GM19043 (cell line): ENCODE results near the gene NSD1.
"Not testable (repeated sequence)": the region's sequence is repeated elsewhere in the genome, so short reads cannot be mapped to it uniquely, and the experiment has no call there.

Source experiments
- ATAC-seq: cut with Tn5 transposase; IDR thresholded peaks from one replicate; pipeline ENCODE4 v1.9.1; 2021; ENCODE audit warnings: low read depth; ENCODE audit not compliant: unreplicated experiment

NSD1 gene

DNA sequence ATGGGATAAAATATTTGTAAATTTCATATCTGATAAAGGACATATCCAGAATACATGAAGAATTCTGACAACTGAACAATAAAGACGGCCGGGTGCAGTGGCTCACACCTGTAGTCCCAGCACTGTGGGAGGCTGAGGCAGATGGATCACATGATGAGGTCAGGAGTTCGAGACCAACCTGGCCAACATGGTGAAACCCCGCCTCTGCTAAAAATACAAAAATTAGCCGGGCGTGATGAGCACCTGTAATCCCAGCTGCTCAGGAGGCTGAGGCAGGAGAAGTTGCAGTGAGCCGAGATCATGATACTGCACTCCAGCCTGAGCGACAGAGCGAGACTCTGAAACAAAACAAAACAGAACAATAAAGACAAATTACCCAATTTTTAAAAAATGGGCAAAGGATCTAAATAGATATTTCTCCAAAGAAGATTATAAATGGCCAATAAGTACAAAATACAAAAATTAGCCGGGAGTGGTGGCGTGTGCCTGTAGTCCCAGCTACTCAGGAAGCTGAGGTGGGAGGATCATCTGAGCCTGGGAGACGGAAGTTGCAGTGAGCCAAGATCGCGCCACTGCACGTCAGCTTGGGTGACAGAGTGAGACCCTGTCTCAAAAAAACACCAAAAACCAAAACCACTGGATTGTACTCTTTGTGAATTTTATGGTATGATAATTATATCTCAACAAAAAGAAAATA is 9.6 kb upstream of the NSD1 start:
- ATAC-seq, result peak; percentile 56

DNA sequence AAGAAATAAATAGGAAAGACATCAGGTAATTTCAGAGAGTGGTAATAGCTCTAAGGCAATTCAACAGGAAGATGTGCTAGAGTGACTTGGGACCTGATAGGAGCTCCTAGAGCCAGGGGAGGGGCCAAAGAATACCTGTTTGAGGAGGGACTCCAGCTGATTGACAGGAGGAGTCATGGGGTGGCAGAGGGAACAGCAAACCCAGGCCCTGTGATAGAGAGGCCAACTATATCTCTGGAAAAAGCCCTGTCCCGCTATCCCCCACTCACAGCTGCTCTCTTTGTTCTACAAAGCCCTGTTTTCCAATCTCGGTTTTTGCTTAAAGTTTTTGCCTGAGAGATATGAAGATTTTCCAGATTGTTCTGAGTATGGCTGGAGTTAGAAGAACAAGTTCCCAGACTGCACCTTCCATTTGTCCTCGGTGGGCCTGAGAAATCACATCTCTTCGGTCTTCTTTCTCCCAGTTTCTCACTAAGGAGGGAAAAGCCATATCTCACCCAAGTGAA is 9.0 kb upstream of the NSD1 start:
- ATAC-seq, result peak; percentile 71

DNA sequence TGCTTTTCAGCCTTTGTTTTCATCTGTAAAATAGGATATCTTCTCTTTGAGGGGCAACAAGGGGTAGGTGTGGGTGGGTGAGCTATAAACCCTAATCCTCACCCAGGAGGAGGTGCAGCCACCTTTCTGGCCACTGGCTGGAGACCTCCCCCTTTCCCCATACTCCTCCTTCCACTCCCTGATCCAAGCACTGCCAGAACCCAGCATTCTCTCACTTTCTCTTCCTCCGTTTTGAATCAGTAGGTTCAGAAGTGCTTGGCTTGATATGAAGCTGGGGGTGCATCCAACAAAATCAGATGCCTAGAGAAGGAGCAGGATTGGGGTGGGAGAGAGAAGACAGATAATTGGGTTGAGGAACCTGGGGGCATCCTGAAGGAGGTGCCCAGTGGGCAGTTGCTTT is 6.8 kb upstream of the NSD1 start:
- no peak for ATAC-seq

DNA sequence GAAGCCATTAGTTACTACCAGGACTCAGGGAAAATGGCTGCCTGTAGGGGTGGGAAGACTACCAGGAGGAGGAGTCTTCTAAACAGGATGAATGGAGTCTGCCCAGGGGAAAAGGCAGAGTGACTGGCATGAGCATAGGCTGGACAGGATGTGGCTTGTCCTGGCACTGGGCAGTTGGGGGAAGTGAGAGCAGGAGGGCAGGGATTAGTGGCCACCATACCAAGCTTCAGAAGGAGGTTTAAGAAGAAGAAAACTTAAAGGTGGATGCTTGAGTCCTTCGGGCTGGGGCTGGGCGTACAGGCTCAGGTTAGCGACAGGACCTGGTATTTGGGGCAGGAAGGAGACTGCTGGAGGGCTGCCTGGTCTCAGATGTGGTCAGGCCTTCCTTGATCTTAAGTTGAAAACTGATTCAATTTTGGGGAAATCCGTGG is 5.0 kb upstream of the NSD1 start:
- no peak for ATAC-seq

DNA sequence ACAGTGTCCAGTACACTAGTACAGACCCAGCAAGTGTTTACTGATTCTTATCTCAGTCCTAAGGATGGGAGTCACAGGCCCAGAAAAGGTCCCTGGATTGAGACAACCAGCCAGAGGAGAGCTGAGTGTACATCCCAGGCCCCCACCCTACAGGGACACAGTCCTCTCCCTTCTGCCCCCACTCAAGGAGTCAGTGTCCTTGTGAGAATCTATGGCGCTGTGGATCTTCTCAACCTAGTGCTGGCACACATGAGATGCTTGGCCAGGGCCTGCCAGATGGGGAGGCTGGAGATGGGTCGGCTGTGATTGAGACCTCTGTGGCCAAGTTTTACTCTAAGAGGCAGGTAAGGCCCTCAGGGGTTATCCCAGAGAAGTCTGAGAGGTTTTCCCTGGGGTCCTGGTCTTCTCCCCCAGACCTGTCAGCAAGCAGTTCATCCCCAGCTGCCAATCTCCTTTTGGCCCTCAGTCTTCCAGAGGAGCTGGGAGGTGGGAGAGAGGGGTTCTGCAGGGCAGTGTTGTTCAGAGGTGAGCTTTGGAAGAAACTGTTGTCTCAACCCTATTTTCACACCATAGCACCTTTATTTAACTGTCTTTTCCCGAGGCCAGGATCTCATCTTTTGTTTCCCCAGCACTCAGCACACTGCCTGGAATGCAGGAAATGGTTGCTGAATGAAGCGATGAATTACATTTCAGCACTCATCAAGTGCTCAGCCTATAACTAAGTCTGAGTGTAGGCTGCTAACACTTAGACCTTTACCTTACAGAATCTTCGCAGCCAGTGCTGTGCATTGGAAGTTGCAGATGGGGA is 3.2 kb upstream of the NSD1 start:
- ATAC-seq, result no peak

DNA sequence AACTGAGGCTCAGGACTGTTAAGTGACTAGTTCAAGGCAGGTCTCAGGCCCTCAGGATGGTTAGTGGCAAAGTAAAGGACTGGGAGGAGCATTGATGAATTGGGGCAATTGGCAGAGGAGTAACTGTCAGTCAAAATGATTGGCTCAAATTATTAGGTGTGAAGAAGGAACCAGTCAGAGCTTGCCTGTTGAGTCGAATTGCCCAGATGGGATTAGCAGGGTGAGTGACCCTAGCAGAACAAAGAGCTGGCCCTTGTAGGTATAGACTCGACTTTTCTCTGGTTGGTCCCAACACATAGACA is 2.6 kb upstream of the NSD1 start:
- no peak for ATAC-seq

DNA sequence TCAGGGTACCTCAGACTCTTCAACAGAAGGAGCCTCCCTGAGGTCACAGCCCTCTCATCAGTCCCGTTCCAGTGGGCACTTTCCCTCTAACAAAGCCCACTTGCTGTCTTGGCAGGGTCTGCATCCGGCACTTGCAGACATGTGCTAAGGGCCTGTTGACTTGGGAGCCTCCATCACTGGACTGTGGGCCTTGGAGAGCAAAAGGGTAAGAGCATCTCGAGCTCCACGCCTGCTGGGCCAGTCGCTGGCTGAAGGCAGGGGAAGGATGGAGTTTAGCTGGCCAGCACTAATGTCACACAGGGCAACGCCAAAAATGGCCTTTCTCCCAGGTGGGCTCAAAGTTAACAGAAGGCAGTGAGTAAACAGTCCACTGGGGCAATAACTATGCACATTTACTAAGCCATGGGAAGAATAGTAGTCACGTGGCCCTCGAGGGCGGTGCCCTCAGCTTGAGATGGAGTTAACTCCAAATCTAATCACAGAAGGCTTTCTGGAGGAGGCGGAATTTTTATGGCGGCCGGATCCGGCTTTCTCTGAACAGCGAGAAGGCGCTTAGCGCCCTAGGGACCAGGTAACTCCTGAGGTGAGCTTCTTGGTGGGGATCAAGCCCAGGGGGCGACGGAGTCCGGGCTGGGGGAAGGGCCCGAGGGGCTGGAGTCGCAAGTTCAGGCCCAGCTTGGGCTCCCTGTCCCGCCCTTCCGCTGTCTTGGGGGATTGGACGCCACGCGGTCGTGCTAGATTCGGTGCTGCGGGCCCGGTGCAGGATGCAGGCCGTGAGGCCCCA is 2.0 kb upstream of the NSD1 start:
- no peak for ATAC-seq

DNA sequence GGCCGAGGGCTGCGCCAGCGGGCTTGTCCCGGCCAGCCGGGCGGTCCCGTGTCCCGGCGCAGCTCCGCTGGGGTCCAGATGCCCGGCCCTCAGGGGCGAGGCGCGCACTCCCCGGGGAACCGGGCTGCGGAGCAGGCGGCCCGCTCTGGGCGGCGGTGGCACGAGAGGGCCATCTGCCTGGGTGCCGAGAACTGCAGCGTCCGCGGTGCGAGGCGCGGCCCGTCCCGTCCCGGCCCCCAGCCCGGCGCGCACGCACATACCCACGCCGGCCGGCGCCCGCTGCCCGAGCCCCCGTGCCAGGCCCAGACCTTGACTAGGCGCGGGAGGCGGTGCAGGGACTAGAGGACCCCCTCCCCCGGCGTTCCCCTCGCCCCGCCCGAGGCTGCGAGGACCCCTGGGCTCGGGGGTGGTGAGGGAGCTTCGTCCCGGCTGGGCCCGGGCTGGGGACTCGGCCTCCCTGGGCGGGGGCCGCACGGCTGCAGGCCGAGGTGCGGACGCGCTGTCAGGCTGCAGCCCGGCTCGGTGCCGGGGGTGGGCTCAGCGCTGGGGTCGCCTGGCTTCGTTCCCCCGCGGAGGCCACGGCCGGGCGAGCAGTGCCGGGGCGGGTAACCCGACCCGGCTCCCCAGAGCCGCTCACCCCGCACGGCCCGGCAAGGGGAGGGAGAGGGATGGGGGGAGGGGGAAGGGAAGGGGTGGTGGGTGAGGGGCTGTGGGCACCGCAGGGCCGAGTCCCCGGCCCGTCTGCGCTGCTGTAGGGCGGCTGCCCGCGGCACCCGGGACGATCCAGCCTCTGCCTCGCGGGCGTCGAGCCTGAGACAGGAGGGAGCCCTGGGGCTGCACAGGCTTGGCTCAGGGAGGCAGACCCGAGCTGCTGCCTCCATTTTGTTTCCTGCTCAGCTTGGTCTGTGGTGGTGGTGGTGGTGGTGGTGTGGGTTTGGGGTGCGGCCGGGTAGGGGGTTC is 1.2 kb upstream of the NSD1 start:
- peak; percentile 2 for ATAC-seq

DNA sequence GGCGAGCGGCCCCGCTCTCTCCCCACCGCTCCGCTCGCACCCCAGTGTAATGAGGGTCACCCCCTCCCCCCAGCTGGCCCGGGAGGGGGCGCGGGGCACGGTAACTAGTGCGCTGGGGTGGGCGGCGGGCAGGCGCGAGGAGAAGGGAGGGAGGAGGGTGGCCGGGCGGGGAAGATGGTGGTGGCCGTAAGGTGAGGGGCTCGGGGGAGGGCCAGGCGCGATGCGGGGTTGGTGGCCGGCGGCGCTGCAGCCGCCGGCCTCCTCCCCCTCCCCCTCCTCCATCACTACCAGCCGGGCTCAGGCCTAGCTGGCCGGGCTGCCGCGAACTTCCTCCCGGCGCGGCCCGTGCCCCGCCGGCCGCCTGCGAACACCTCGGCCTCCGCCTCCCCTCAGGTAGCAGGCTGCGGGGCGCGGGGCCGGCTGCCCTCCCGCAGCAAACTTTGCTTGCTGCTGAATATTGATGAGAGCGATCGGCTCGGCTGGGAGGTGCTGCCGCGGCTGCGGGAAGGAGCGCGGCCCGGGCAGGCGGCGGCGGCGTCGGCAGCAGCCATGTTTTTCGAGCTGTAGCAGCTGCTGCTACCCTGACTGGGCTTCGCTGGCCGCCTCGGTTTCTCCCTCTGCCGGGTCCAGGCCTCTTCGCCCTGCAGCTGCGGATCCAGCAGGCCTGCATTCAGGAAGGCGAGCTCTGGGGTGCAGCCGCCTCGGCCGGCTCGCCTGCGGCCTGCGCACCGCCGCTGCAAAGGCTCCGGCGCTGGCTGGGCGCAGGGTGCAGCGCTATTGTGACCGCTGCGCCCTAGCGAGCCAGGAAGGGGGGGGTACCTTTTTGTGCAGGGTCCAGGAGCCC is 502 bp downstream of the NSD1 start:
- peak; percentile 36 for ATAC-seq

DNA sequence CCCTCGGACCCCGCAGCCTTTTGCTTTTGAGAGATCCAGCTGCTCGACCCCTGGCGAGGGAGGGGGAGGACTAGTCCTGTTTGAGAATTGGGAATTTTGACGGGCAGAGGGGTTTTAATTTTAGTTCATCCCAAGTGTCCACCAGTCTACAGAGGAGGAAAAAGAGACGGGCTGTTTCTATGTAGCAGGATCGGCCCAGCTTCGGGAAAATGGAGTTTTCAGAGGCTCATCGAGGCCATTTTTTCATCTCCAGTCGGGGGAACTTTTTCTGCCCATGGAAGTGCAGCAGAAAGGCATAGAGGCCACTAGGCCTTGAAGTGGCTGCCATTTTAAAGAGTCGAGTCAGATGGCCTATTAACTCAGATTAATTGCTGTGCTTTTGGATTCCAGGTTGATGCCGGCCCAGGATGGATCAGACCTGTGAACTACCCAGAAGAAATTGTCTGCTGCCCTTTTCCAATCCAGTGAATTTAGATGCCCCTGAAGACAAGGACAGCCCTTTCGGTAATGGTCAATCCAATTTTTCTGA is 1.2 kb downstream of the NSD1 start:
- ATAC-seq, result no peak

DNA sequence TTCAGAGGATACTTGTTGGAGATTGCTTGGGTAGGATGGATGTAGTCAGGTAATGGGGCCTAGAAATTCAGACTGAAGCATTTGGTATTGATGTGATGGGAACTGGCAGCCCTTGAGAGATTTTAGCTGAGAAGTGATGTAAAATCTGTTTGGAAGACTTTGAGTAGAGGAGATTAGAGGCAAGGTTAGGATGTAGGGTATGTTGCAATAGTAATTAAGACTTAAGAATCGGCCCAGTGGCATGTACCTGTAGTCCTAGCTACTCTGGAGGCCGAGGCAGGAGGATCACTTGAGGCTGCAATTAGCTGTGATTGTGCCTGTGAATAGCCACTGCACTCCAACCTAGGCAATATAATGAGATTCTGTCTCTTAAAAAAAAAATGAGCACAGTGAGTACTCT is 6.7 kb downstream of the NSD1 start:
- ATAC-seq, result no peak

DNA sequence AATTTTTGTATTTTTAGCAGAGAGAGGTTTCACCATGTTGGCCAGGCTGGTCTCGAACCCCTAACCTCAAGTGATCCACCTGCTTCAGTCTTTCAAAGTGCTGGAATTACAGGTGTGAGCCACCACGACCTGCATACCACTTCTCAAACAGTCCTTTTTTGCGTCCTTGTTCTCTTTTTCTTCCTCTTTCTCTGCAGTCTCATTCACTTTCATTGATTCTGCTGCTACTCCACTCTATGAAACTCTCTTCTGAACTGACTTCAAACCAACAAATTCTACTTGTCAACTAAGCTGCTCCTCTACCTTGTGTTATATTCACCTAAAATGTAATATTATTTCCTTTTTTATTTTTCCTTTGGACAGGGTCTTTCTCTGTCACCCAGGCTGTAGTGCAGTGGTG is 7.9 kb downstream of the NSD1 start:
- ATAC-seq, result no peak

DNA sequence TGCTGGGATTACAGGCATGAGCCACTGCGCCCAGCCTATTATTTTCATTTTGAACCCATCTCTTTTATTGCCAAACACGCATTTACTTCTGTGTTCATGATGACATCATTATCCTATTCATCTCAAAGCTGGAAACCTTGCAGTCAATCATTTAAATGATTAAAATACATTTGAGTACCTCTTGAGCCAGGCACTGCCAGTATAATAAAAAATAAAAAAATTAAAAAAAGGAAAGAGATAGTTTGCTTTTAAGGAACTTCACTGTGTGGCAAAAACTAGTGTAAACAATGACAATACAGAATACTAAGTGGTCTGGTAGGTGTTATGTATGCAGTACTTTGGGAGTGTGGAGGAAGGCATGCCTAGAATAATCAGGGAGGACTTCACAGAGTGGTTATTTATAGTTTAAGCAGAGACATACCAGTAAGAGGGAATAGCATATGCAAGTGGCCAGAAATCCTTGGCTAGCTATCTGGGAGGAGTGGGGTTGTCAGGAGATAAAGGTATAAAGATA is 8.6 kb downstream of the NSD1 start:
- no peak for ATAC-seq

DNA sequence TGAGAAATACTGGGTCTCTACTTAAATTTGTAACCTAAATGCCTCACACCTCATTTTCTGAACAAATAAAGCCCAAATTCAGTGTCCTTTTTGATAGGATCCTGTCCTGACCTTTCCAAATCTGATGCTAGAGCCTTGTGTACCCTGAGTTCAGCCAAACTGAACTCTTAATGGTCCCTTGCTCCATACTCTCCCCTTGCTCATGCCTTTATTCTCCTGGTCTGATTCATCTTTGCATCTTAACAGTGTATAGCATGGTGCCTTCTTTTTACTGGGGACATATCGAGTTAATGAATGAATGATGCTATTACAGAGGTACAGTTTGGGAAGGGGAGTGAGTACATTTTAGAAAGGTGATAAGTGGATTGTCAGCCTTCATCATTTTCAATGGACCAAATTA is 9.2 kb downstream of the NSD1 start:
- ATAC-seq, result no peak

DNA sequence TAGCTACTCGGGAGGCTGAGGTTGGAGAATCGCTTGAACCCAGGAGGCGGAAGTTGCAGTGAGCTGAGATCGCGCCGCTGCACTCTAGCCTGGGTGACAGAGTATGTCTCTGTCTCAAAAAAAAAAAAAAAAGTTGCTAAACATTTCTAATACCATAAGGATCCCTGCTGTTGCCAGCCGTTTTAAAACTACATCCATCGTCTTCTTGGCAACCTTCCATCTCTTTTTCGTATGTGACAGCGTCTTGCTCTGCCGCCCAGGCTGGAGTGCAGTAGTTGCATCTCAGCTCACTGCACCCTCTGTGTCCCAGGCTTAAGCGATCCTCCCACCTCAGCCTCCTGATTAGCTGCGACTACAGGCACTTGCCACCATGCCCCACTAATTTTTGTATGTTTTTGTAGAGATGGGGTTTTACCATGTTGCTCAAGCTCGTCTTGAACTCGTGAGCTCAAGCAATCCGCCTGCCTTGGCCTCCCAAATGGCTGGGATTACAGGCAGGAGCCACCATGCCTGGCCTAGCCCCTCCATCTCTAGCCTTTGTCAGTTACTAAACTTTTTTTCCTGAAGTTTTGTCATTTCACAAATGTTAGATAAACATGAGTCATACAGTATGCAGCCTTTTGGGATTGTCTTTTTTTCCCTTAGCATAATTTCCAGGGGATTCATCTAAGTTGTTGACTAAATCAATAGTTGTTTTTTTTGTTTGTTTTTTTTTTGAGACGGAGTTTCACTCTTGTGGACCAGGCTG is 13.5 kb downstream of the NSD1 start:
- ATAC-seq, result no peak

DNA sequence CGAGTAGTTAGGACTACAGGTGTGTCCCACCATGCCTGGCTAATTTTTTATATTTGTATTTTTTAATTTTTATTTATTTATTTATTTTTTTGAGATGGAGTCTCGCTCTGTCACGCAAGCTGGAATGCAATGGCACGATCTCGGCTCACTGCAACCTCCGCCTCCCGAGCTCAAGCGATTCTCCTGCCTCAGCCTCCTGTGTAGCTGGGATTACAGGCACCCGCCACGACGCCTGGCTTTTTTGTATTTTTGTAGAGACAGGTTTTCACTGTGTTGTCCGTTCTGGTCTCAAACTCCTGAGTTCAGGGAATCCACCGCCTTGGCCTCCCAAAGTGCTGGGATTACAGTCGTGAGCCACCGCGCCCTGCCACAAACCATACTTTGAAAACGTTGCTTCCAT is 16.5 kb downstream of the NSD1 start:
- not testable (repeated sequence) for ATAC-seq

DNA sequence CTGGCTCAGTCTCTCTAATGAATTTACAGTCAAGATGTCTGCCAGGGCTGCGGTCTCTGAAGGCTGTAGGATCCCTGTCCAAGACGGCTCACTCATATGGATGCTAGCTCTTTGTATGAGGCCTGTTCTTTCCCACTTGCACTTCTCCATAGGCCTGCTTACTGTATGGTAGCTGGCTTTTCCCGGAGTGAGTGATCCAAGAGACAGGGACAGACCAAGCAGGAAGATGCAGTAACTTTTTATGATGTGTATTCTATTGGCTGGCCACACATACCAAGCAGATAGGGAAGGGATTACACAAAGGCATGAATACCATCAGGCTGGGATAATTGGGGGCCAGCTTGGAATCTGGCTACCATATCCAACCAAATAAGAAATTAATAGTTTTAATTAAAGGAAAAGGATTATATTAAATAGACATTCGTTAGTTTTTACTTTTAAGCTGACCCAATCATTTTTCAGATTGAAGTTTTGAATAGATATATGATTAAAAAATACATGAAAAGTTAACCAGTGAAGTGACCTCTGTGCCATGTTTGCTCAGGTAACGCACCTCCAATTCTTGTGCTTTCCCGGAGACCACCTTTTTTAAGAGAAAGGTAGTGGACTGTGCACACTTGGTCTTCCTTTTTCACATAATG is 20.6 kb downstream of the NSD1 start:
- no peak for ATAC-seq

DNA sequence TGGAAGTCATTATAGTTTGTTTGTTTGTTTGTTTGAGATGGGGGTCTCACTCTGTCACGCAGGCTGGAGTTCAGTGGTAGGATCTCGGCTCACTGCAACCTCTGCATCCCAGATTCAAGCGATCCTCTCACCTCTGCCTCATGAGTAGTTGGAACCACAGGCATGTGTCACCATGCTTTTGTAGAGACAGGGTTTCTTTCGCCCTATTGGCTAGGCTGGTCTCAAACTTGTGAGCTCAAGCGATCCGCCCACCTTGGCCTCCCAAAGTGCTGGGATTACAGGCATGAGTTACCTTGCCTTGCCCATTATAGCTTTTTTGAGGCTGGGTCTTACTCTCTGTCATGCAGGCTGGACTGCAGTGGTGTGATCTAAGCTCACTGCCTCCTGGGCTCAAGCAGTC is 28.8 kb downstream of the NSD1 start:
- ATAC-seq, result no peak
